ENCODE results near the gene RSPH1.

DNA sequence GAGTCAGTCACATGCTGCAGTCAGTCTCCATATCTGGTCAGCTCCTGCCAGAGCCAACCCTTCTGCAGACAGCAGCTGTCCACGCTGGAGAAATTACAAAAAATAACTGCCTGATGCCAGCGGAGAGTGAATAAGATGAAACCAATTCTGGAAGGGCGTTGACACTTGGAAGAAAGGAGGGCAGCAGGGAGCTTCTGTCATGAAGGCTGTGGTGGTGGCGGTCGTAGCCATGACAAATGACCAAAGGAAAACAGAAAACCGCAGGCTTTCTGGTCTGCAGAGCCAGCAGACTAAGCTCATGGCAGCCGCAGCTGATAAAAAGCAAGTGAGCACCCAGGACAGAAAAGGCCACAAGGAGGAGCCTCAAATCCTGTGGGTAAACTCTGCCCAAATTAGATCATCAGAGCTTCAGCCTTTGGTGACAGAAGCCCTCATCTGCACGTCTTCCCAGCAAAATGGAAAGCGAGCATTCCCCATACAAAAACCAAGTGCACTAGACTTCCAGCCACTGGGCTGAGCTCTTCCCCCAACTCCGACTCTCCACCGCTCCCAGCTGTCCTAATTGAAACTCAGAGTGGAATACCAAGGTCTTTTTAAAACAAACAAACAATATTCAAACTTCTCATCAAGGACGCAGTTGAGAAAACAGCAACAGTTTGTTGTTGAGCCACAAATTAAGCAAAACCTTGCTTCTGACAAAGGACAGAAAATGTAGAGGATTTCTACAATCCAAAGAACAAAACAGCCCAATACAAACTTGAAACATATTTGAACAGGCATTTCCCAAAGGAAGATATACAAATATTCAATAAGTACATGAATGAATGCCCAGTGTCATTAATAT, 28.7 kb downstream of the RSPH1 start:
- TF ChIP-seq POLR2A (IDR thresholded peaks at IDR 0.05; ENCODE audit: low read length) (no peak), GATA1 (IDR thresholded peaks at IDR 0.05; ENCODE audit: low read depth, low read length) (no peak)

All from erythroblast (primary cell).